HG02571 (cell line): ENCODE results near the gene TTLL10.

Experiments used
- ATAC-seq: cut with Tn5 transposase; IDR thresholded peaks from one replicate; pipeline ENCODE4 v1.9.1; 2021; ENCODE audit warnings: mild to moderate bottlenecking, moderate library complexity; ENCODE audit not compliant: unreplicated experiment

The TTLL10 gene, protein sequence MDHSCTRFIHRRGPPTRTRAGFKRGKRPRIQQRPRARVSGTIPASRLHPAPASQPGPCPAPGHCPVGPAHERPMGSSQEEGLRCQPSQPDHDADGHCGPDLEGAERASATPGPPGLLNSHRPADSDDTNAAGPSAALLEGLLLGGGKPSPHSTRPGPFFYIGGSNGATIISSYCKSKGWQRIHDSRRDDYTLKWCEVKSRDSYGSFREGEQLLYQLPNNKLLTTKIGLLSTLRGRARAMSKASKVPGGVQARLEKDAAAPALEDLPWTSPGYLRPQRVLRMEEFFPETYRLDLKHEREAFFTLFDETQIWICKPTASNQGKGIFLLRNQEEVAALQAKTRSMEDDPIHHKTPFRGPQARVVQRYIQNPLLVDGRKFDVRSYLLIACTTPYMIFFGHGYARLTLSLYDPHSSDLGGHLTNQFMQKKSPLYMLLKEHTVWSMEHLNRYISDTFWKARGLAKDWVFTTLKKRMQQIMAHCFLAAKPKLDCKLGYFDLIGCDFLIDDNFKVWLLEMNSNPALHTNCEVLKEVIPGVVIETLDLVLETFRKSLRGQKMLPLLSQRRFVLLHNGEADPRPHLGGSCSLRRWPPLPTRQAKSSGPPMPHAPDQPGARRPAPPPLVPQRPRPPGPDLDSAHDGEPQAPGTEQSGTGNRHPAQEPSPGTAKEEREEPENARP

DNA sequence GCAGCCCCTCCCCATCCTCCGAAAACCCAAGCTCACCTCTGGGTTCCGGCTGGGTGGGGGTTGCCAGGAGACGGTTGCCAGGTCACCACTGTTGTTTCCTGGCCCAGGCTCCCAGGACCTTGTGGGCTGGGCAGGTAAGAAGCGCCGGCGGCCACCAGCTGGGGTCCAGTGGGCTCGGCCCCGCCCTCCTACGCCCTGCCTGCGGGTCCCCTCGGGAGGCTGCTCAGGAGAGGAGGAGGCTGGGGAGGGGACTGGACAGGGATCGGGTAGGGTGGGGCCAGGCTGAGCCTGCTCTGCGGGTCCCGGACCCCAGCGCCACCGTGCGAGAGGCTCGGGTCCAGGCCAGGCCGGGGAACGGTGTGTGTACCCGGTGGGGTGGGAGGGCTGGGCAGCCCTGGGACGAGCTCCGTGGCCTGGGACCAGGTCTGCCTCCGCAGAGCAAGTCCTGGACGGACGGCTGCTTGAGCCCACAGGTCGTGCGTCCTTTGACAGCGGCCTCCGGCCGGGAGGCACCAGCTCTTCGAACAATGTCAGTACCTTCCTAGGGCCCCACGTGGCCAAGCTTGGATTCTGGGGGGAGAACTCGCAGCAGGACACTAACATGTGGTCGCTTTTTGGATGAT lies at the start of gene TTLL10:
Gene TTLL10, plus strand, starts transcription at position 88 of the 623 bp plus-strand sequence. CDS start 5,336 bp downstream, outside the sequence.
- ATAC-seq: no peak

DNA sequence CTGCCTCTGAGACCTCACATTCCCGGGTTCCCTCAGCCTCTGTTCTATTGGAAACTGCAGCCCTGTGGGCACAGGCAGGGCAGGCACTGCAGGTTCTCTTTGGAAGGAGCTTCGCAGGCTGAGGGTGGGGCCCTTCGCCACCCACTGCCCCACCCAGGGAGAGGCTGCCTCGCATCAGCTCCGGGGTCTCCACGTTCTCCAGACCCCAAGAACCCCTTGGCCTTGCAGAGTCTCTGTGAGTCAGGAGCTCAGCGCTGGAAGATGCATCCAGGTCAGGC lies 49.2 kb upstream of the TTLL10 start:
- no peak for ATAC-seq

DNA sequence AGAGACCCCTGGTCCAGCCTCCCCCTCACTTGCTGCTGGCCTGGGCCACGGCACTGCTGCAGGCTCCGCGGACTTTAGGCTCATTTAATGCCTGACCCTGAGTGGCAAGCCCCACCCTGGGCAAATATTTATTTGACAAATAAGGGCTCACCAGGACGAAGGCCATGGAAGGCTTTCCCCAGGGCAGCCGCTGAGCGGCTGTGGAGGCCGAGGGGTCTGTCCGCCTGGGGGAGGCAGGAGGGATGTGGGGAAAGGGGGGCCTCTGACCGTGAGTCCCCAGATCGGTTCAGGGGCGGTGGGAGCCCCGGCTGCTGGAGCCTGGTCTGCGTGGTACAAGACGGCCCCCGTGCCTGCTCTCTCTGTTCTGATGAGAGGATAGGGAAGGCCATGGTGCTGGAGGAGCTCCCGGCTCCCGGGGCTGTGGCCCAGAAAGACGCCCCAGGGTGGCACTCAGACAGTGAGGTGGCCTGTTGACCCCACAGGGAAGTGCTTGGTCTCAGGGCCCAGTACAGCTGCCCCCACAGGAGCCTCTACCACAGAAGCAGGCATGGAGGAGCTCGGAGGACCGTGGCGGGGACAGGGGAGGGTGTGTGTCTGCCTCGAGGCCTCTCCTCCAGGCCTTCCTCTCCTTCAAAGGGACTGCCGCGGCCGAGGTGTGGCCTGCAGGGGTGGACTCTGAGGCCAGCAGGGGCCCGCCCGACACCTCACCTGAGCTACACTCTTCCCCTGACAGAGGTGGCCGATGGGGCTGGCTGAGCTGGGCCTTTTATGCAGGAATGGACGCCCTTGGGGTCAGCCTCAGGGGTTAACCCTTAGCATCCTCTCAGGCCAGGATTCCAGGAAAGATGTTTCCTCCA lies 48.7 kb upstream of the TTLL10 start:
- ATAC-seq: no peak

GRCh38 chr1:1125945-1126344 lies 47.7 kb upstream of the TTLL10 start:
- ATAC-seq: no peak

GRCh38 chr1:1127551-1128451 lies 45.9 kb upstream of the TTLL10 start:
- no peak for ATAC-seq

GRCh38 chr1:1128454-1129139 lies 45.1 kb upstream of the TTLL10 start:
- ATAC-seq: no peak

GRCh38 chr1:1129381-1129821 lies 44.3 kb upstream of the TTLL10 start:
- no peak for ATAC-seq

- ATAC-seq: no peak
These were observed 43.2 kb upstream of the TTLL10 start for GRCh38 chr1:1130206-1131120.

DNA sequence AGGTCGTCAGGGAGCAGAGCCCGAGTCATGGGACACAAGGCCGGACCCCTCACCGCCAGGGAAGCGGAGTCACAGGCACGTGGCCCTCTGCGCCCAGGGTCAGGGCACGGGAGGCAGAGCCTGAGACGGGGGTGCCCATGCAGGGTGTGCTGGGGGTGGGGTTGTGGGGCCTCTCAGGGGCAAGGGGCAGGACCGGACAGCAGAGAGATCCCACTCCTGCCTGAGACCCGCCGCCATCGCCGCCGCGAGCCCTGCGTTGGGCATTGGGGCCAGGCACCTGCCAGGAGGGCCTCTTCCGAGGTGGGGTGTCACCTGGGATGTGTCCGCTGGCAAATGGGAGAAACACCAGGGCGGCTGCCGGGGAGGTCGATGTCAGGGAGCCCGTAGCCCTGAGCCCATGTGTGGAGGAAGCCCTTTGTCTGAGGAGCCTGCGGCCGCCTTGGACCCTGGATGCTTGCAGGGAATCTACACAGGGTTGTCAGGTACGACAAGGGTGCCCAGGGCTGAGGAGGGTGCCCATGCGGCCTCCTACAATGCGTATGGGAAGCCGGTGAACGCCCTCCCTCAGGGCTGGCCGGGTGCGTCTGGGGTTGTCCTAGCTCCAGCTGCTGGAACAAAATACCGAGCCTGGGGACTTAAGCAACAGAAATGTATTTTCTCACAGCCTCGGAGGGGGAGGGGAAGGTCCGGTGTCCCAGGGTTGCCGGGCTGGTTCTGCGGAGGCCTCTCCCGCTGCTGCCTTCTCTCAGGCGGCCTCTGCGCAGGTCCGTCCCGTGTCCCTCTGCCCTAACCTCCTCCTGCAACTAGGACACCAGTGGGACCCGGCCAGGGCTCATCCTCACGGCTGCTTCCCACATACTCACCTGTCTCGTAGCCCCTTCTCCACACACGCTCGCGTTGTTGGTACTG lies 41.4 kb upstream of the TTLL10 start:
- ATAC-seq: no peak

- no peak for ATAC-seq
These were observed 40.5 kb upstream of the TTLL10 start for GRCh38 chr1:1132956-1133750.

- no peak for ATAC-seq
These were observed 39.2 kb upstream of the TTLL10 start for GRCh38 chr1:1134300-1134970.

DNA sequence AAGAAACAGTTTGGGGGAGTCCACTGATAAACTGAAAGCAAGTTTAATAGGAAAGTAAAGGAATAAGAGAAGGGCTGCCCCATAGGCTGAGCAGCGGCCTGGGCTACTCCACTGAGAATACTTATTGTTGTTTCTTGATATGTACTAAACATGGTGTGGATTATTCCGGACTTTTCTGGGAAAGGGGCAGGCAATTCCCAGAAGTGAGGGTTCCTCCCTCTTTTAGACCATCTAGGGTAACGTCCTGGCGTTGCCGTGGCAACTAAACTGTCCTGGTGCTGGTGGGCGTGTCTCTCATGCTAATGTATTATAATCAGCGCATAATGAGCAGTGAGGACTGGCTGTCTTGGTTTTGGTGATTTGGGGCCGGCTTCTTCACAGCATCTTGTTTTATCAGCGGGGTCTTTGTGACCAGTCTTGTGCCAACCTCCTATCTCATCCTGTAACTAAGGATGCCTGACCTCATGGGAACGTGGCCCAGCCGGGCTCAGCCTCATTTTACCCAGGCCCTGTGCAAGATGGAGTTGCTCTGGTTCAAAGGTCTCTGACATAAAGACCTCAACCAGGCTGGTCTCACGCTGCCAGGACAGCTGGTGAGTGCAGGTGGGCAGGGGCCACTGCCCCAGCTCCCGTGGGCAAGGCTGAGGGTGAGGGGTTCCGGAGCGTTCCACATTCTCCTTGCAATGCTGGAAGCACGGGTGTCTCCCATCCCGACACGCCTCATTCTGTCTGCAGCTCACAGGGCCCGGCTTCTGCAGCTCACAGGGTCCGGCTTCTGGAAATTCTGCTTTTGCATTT lies 38.1 kb upstream of the TTLL10 start:
- ATAC-seq: no peak

DNA sequence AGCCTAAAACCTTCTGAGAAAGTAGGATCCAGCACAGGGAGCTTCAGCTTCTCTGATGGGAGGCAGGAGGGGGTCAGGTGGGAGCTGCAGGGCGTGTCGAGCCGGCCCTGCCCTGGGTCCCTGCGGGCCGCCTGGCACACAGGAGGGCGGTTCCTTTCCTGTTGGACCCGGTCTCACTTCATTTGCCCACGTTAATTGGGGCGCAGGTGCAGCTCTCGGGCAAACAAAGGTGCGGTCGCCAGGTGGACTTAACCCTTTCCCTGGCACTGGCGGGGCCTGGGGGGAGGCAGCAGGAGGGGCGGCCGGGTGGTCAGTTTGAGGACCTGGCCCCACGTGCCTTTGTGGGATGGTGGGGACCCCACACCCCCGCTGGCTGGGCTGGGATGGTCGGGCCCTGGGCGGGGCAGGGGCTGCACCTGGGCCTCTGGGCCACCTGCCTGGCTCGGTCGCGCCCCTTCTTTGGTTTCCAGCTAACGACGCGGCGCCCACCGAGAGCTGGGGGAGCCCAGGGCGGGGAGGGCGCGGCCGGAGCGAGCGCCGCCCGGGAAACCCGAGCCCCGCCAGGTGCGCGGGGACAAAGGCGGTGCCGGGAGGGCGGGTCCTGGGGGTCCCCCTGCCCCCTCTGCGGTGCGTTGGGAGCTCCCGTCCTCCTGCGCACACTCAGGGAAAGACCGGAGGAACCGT lies 37.0 kb upstream of the TTLL10 start:
- ATAC-seq: no peak

DNA sequence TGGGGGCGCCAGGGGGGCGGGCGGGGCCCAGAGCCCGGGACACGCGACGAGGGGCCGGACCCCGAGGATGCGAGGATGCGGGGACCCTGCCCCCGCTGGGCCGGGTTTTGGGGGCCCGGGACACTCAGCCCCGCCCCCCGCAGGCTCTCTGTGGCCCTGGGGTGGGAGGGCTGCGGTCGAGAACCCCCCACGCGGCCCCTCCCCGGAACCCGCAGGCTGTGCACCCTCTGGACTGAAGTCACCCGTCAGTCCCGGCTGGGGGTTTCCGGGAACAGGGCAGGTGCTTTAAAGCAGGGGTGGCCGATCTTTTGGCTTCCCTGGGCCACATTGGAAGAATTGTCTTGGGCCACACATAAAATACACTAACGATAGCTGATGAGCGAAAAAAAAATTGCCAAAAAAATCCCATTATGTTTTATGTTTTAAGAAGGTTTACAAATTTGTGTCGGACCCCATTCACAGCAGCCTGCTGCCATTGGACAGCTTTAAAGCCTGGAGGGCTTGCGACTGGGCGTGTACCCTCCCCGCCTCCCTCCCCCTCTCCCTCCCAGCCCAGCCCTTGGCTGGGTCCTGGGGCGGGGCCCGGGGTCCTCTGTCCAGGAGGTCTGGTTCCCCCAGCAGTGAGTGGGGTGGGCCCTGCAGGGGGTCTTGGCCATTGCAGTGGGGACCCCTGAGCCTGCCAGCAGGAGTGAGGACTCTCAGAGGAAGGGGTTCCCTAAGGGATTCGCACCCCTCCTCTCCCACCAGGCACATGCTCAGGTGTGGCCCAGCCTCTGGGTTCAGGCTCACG lies 36.2 kb upstream of the TTLL10 start:
- ATAC-seq: no peak
